IPS-18c (cell line): ENCODE data around the gene RXYLT1.
"Not testable (repeated sequence)": the region's sequence is repeated elsewhere in the genome, so short reads cannot be mapped to it uniquely, and the experiment has no call there.

ENCODE experiments used
- H3K4me3 ChIP-seq: 2 replicates; pipeline ENCODE4 v1.7.0; 2013; ENCODE audit warnings: low read depth, mild to moderate bottlenecking, low read length, moderate library complexity; ENCODE audit not compliant: insufficient read depth
- H3K9me3 ChIP-seq: one replicate; pipeline ENCODE4 v1.6.1; 2013; ENCODE audit warnings: mild to moderate bottlenecking, low read length, moderate library complexity; ENCODE audit not compliant: control insufficient read depth, insufficient read depth

Gene RXYLT1

DNA sequence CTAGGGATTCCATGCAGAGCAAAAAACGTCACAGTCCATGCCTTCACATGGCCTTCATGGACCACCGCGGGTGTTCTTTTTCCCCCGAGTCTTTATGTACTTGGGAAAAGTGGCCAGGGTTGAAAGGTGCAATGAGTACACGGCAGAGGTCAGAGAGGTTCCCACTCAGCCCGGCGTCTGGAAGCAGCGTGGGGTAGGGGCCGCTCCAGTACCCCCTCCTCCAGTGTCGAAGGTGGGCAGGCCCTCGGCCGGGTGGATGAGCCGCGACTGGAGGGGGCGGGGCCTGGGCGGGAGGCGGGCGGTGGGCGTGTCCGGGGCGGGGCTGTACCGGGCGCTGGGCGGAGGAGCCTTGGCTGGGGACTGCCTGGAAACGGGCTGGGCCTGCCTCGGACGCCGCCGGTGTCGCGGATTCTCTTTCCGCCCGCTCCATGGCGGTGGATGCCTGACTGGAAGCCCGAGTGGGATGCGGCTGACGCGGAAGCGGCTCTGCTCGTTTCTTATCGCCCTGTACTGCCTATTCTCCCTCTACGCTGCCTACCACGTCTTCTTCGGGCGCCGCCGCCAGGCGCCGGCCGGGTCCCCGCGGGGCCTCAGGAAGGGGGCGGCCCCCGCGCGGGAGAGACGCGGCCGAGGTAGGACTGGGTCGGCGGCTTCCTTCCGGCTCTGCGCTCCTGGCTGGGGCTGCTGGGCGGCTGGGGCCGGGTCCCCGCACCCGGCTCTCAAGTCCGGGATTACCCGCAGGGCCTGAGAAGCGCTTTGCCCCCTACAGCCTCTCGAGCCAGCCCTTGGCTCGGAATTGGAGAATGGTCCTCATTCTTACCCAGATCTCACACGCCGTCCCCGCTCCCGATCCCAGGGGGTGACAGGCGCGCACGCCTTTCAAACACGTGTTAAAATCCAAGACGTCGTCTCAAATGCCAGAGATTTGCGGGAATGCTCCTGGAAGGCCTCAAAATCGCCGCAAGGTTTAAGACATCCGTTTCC is at the start of gene RXYLT1:
Gene RXYLT1 (plus strand): TSS at position 412 of the 984 bp plus-strand sequence. CDS start 52 bp downstream, at position 464.
- Histone ChIP-seq H3K4me3 (peak within 1 kb of the TSS; percentile 76), H3K9me3 (no peaks in the 10 kb centered on the region)

DNA sequence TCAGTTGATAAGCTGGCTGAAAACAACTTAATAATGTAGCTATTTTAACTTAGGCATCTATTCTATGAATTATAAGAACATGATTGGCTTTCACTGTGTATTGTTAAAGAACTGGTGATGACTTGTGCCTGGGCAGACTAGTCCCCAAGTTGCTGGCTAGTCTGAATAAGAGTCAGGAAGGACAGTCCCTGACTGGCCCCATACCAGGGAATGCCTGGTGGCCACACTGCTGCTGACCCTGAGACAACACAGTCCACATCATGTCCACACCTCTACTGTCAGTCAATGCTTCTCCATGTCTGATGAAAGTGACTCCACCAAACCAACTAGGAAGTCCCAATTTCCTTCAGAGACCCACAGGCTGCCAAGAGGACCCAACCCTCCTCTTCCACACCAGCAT is 46.9 kb upstream of the RXYLT1 start:
- not testable (repeated sequence) for H3K9me3 ChIP-seq, H3K4me3 ChIP-seq

GRCh38 chr12:63733585-63733984 is 46.1 kb upstream of the RXYLT1 start:
- H3K9me3 ChIP-seq, H3K4me3 ChIP-seq: not testable (repeated sequence)

DNA sequence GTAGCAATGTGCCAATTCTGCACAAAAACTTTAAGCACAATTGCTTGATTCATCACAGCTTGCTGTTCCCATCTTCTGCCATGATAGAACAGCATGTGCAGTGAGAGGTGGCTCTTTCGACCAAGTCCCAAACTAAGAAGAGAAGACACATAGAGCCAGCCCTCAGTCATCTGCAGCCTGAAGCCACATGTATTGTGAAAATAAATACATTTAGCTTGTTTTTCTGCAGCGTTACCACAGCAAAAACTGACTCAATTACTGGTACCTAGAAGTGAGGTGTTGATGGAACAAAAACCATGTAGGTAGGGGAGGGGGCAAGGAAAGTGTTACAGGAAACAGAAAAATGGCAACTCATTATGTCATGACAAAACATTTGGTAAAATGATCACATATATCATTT is 39.2 kb upstream of the RXYLT1 start:
- H3K4me3 ChIP-seq, H3K9me3 ChIP-seq: not testable (repeated sequence)

DNA sequence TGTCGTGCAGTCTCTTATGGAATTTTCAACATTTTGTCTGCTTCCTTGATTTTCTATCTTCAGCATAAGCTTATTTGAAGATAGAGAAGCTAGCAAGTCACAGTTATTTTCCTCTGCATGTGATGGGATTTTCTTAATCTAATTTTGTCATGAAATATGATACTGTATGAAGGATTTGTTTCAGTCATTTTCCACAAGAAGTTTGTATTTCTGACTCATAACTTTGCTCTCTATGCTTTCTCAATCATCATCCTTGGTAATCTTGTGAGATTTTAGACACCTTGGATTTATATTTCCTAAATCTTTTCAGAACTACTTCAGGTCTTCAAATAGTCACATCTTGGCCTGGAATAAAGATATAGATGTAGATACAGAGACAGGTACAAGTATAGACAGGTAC is 38.3 kb upstream of the RXYLT1 start:
- H3K4me3 ChIP-seq, H3K9me3 ChIP-seq: not testable (repeated sequence)

DNA sequence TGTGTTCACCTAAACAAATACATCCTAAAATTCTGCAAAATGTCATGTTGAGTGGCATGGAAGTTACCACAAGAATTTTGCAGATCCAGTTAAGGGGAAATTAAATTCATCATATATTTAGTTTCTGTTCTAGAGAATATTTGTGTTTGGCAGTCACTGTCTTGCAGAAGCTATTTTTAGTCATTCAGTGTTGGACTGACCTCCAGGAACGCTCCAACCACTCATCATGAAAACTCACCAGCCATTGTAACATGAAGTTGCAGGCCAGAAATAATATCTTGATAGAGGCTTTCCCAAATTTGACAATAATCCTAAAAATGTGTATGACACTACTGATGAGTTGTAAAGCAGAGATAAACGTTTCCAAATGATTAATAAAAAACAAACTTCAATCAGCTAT is 35.6 kb upstream of the RXYLT1 start:
- H3K4me3 ChIP-seq, H3K9me3 ChIP-seq: not testable (repeated sequence)

DNA sequence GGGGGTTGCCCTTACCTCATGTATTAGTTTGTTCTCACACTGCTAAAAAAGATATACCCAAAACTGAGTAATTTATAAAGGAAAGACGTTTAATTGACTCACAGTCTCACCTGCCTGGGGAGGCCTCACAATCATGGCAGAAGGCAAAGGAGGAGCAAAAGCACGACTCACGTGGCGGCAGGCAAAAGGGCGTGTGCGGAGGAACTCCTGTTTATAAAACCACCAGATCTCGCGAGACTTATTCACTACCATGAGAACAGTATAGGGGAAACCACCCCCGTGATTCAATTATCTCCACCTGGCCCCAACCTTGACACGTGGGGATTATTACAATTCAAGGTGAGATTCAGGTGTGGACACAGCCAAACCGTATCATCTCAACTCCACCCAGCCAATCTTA is 33.2 kb upstream of the RXYLT1 start:
- H3K4me3 ChIP-seq, H3K9me3 ChIP-seq: not testable (repeated sequence)

GRCh38 chr12:63747136-63747535 is 32.6 kb upstream of the RXYLT1 start:
- not testable (repeated sequence) for H3K9me3 ChIP-seq, H3K4me3 ChIP-seq

GRCh38 chr12:63747553-63747952 is 32.2 kb upstream of the RXYLT1 start:
- Histone ChIP-seq H3K4me3 (no peak overlapping the region), H3K9me3 (no peaks in the 10 kb centered on the region)

DNA sequence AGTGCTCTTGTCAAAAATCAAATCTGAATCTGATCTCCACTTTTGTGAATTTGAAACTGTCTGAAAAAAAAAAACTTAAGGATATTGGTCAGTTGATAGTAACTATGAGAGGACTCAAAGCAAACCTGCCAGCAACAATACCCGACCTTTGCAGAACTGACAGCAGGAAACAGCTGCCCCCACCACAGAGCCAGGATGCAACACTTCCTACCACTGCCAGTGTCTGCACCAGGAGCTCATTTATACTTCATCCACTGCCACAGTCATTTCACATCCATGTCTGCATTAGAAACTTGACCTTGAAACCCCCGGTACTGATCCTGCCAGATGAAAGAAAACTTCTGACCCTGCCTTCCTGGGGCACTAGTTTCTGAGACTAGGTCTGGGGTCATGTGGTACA is 27.4 kb upstream of the RXYLT1 start:
- no peaks in the 10 kb centered on the region for H3K9me3 ChIP-seq
- H3K4me3 ChIP-seq: no peak overlapping the region

- Histone ChIP-seq H3K9me3 (no peaks in the 10 kb centered on the region), H3K4me3 (no peak overlapping the region)
Measured at GRCh38 chr12:63752841-63753240, 26.9 kb upstream of the RXYLT1 start.

DNA sequence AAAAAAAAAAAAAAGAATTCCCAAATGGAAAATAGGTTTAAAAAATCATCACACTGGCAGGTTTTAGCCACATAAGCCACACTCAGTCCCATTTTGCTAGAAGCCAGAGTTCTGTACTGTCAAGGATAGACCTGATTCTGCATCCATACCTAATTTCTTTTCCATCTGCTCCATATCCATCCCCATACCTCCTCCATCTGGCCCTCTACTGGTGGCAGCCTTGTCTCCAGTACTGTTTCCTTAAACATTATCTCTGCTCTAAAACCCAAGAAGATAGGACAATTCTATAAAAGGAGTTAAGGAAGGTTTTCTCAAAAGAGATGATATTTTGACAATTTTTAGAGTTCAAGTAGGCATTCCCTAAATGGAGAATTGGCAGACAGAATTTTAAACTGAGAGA is 26.0 kb upstream of the RXYLT1 start:
- no peaks in the 10 kb centered on the region for H3K9me3 ChIP-seq
- no peak overlapping the region for H3K4me3 ChIP-seq

GRCh38 chr12:63764481-63764880 is 15.2 kb upstream of the RXYLT1 start:
- Histone ChIP-seq H3K4me3 (no peak overlapping the region), H3K9me3 (no peaks in the 10 kb centered on the region)

DNA sequence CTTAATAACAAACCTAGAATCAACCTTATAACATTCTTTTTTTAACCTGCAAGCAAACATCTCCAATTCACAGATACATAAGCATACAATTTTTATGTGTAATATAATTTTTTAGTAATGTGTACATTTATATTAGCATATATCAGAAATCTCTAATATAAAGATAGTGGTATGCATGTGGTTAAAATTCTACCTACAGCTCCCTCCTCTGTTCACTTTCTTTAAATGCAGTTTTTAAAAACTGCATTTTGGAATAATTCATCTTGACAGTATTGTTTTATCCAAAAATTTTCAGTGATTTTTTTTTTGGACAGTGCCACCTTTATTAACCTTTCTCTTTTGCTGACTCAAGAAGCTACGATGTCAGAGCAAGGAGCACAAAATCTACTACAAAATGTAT is 13.2 kb upstream of the RXYLT1 start:
- no peaks in the 10 kb centered on the region for H3K9me3 ChIP-seq
- no peak overlapping the region for H3K4me3 ChIP-seq

GRCh38 chr12:63770375-63770774 is 9.3 kb upstream of the RXYLT1 start:
- no peaks in the 10 kb centered on the region for H3K9me3 ChIP-seq
- H3K4me3 ChIP-seq: no peak overlapping the region

DNA sequence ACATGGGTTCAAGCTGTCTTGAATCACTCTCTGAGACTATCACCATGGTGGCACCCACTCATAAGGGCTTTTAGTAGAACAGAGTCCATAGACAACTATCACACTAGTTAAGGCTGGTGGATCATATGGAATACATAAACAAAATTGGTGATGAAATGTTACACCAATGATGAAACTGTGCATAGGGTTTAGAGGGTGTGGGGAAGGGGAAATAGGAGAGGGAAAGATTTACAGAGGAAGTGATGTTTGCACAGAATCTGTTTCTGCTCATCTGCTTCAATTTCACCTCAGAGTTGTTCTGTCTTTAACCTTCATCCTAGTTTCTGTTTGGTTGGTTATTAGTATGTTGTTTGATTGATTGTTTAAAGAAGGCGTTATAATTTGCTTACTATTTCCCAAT is 2.4 kb upstream of the RXYLT1 start:
- Histone ChIP-seq H3K4me3 (no peak overlapping the region), H3K9me3 (no peaks in the 10 kb centered on the region)

DNA sequence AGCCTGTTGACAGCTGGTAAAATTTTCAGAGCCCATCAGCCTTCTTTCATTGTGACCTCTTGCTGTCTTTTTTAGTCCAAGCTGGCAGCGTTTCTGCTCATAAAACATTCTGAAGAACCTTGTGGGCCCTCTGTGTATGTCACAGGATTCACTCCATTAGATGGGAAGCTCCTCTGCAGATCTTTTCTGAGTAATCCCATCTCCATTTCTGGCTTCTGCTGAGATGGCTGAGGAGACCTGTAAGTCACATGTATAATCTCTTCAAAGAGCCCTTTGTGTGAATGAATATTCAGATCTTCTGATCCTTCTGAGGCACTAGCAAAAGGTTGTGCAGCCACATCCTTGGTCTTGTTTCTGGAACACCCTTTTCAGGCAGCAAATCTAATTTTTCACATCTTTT is 2.8 kb downstream of the RXYLT1 start:
- Histone ChIP-seq H3K4me3 (no peak overlapping the region), H3K9me3 (no peaks in the 10 kb centered on the region)

DNA sequence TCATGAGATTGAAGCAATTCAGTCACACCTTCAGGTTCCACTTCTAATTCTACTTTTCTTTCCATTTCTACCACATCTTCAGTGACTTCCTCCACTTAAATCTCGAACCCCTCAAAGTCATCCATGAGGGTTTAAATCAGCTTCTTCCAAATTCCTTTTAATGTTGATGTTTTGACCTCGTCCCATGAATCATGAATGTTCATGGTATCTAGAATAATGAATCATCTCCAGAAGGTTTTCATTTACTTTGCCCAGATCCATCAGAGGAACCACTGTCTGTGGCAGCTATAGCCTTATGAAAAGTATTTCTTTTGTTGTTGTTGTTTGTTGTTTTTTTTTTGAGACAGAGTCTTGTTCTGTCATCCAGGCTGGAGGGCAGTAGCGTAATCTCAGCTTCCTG is 7.6 kb downstream of the RXYLT1 start:
- Histone ChIP-seq H3K9me3 (no peaks in the 10 kb centered on the region), H3K4me3 (no peak overlapping the region)

GRCh38 chr12:63790608-63790945 is 10.9 kb downstream of the RXYLT1 start:
- no peaks in the 10 kb centered on the region for H3K9me3 ChIP-seq
- no peak overlapping the region for H3K4me3 ChIP-seq
